ENCODE measurements around the gene MFSD11. TPM values are rescaled to one million over a fixed set of nuclear protein-coding genes. Genes with fewer than 3 reads are reported as not detected.
"Not testable (repeated sequence)": the region's sequence is repeated elsewhere in the genome, so short reads cannot be mapped to it uniquely, and the experiment has no call there.

MFSD11 gene
- total RNA-seq, 2 experiments from 2014 or later, result 24.5 to 28.2 TPM

DNA sequence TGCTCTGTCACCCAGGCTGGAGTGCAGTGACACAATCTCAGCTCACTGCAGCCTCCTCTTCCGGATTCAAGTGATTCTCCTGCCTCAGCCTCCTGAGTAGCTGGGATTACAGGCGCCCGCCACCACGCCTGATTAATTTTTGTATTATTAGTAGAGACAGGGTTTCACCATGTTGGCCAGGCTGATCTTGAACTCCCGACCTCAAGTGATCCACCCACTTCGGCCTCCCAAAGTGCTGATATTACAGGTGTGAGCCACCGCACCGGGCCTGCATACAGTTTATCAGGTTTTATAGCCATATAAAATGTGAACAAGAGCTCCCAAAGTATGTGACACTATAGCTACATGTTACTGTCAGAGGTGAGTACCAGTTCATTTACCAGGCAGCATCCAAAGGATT, 14.9 kb upstream of the MFSD11 start:
- H3K4me3 Mint-ChIP-seq, H3K27ac Mint-ChIP-seq, H3K27me3 Mint-ChIP-seq, H3K9me3 Mint-ChIP-seq, DNase-seq: not testable (repeated sequence)
- peaks cover 90% of the 10 kb centered on the region for H3K36me3 Mint-ChIP-seq (ENCODE audit: low read depth)
- POLR2A ChIA-PET, result interaction anchor here (0.6 to 1.5 kb wide), 4 partner anchors 9 to 51 kb away, joined by 3 read pairs; no protein-coding TSS in a partner anchor
- CTCF ChIA-PET, result interaction anchor here (0.5 to 0.6 kb wide), 2 partner anchors 9 to 29 kb away, joined by 3 read pairs; no protein-coding TSS in a partner anchor
- peaks cover 45% of the 10 kb centered on the region for H3K4me1 Mint-ChIP-seq

DNA sequence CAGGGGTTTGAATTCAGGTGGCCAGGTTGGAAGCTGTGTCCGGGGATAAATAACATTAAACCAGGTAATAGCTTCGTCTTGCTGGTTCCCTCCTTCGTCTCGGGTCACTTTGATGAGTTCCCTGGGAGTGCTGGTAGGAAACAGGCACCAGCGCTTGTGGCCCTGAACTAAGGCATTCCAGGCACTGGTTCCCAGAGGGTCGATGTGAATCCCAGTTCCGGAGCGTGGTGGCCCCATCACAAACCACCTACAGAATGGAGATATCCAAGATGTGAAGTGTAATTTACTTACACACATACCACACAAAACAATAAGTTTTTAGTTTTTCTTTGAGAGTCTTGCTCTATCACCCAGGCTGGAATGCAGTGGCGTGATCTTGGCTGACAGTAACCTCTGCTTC, 14.1 kb upstream of the MFSD11 start:
- peaks cover 51% of the 10 kb centered on the region for H3K4me1 Mint-ChIP-seq
- no peak for DNase-seq
- no peaks in the 10 kb centered on the region for H3K9me3 Mint-ChIP-seq
- H3K27ac Mint-ChIP-seq, result no peak overlapping the region
- CTCF ChIA-PET, result interaction anchor here (0.6 to 5.2 kb wide), 2 partner anchors 9 to 10 kb away, joined by 3 to 36 read pairs; no protein-coding TSS in a partner anchor
- H3K36me3 Mint-ChIP-seq (ENCODE audit: low read depth), result peaks cover 81% of the 10 kb centered on the region
- H3K27me3 Mint-ChIP-seq, result no peaks in the 10 kb centered on the region
- POLR2A ChIA-PET, result interaction anchor here (1.5 to 4.4 kb wide), 2 partner anchors 9 to 28 kb away, joined by 3 to 59 read pairs; no protein-coding TSS in a partner anchor
- H3K4me3 Mint-ChIP-seq, result no peak overlapping the region

DNA sequence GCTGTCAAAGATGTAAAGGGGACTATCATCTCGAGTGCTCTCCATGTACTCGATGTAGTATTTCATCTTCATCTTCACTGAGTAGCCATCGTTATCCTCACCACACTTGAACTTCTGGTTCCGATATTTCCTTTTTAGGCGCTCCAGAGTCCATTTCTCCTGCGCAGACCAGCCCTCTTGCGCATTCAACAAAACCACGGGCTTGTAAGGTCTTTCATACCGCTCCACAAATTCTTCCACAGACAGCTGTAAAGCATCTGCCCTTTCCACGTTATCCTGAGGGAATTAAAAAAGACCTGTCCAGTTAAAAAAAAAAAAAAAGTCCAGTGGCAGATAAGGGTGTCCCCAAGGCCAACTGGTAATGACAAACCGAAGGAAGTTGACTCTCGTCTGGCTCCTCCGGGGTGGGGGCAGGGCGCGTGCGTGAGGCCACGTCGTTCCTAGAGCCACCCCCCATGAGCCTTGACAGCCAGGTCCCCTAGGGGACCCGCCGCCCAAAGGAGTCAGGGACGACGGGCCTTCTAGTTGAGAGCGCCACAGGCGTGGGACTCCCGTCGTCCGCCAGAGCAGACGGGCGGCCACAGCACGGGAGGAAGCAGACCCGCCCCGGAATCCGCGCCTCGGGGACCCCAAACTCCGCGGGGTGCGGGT, 12.2 kb upstream of the MFSD11 start:
- Mint-ChIP-seq H3K27ac (peak overlapping the region; percentile 94), H3K4me1 (peaks cover 60% of the 10 kb centered on the region), H3K36me3 (ENCODE audit: low read depth) (peaks cover 76% of the 10 kb centered on the region), H3K9me3 (no peaks in the 10 kb centered on the region), H3K4me3 (peak overlapping the region; percentile 91), H3K27me3 (no peaks in the 10 kb centered on the region)
- CTCF ChIA-PET, result interaction anchor here (0.5 to 5.2 kb wide), 6 partner anchors 10 to 920 kb away, joined by 3 to 36 read pairs (median 8); partner anchors contain the start of genes MFSD11 and SRSF2
- POLR2A ChIA-PET, result interaction anchor here (0.8 to 6.0 kb wide), 11 partner anchors 11 to 363 kb away, joined by 3 to 248 read pairs (median 6); partner anchors contain the start of genes MFSD11 and SRSF2
- DNase-seq, result peak; percentile 81

DNA sequence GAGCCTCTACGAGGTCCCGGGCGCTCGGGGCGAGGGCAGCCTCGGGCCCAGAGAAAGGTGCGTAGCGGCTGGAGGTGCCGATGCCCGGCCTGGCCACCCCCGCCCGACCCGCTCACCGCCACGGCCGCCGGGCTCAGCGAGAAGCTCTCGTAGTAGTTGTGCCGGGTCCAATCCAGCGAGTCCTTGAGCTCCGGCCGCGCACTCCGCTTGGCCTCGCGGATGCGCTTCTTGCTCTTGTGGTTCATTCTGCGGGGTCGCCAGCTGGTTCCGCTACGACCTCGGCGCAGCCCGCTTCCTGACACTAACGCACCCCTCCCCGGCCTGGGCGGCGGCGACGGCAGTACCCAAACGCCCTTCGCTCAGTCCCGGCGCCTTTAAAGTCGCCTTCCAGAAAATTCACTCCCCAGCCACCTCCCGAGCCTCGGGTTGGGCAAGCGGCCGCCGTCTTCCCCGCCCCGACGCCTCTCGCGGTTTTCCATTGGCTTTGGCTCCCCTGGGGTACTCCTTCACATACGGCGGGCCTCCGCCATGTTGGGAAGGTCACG, 11.6 kb upstream of the MFSD11 start, which contains the start of gene JMJD6:
TSS of gene JMJD6 (minus strand) at position 376 of the 545 bp plus-strand sequence. CDS start at position 245, 131 bp downstream.
- H3K9me3 Mint-ChIP-seq, result no peaks in the 10 kb centered on the region
- ChIA-PET CTCF (interaction anchor here (0.5 to 5.2 kb wide), 4 partner anchors 9 to 921 kb away, joined by 4 to 36 read pairs (median 20); partner anchors contain the start of genes MFSD11 and SRSF2), POLR2A (interaction anchor here (0.8 to 6.0 kb wide), 11 partner anchors 11 to 362 kb away, joined by 3 to 248 read pairs (median 6); partner anchors contain the start of genes MFSD11 and SRSF2)
- H3K27me3 Mint-ChIP-seq, result no peaks in the 10 kb centered on the region
- peak; percentile 97 for DNase-seq
- H3K4me1 Mint-ChIP-seq, result peaks cover 58% of the 10 kb centered on the region
- peaks cover 71% of the 10 kb centered on the region for H3K36me3 Mint-ChIP-seq (ENCODE audit: low read depth)
- peak within 1 kb of the TSS; percentile 91 for H3K4me3 Mint-ChIP-seq
- peak within 1 kb of the TSS; percentile 94 for H3K27ac Mint-ChIP-seq

DNA sequence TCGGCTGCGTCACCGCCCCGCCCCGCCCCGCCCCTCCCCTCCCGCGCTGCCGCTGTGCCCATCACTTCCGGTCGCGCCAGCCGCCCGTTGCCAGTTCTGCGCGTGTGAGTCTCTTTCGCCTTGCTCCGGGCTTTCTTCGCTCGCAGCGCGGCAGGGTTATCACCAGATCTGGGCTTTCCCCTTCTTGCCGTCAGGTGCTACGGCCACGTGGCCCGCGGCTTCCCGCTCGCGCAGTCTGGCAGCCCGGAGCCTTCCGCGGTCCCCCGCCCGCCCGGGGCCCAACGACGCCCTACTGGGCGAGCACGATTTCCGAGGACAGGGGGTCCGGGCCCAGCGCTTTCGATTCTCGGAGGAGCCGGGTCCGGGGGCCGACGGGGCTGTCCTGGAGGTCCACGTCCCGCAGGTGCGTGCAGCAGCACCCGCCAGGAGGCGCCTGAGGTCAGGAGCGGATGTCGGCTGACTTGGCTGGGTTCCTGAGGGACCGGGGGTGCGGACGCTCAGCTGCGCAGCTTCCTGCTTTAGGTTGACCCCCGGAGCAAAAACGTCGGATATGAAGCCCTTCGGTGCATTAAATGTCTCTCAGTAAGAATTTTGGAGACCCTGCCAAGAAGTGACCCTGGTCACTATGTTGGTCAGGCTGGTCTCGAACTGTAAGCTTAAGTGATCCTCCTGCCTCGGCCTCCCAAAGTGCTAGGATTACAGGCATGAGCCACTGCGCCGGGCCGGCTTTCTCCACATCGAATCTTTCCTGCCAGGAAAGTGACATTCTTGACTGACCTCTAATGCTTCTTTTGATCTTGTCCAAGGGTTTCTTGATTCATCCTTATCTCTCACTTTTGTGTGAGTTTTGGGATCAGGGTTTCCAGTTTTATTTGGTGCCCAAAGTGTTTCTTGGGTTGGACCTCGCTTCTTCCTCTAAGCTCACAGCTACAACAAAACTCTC, 10.9 kb upstream of the MFSD11 start, which contains the start of gene METTL23:
TSS of gene METTL23 (plus strand) at position 64 of the 943 bp plus-strand sequence. CDS start 2,872 bp downstream, outside the sequence.
- Mint-ChIP-seq H3K9me3 (no peaks in the 10 kb centered on the region), H3K27me3 (no peaks in the 10 kb centered on the region), H3K27ac (peak within 1 kb of the TSS; percentile 94), H3K4me3 (peak within 1 kb of the TSS; percentile 91), H3K36me3 (ENCODE audit: low read depth) (peaks cover 70% of the 10 kb centered on the region), H3K4me1 (peaks cover 58% of the 10 kb centered on the region)
- peak; percentile 83 for DNase-seq
- POLR2A ChIA-PET, result interaction anchor here (0.7 to 6.0 kb wide), 22 partner anchors 10 to 362 kb away, joined by 3 to 248 read pairs (median 4); partner anchors contain the start of genes MFSD11, MGAT5B, SRSF2 and ST6GALNAC1
- CTCF ChIA-PET, result interaction anchor here (0.6 to 5.2 kb wide), 7 partner anchors 8 to 170 kb away, joined by 3 to 36 read pairs (median 8); partner anchors contain the start of genes MFSD11 and SRSF2

DNA sequence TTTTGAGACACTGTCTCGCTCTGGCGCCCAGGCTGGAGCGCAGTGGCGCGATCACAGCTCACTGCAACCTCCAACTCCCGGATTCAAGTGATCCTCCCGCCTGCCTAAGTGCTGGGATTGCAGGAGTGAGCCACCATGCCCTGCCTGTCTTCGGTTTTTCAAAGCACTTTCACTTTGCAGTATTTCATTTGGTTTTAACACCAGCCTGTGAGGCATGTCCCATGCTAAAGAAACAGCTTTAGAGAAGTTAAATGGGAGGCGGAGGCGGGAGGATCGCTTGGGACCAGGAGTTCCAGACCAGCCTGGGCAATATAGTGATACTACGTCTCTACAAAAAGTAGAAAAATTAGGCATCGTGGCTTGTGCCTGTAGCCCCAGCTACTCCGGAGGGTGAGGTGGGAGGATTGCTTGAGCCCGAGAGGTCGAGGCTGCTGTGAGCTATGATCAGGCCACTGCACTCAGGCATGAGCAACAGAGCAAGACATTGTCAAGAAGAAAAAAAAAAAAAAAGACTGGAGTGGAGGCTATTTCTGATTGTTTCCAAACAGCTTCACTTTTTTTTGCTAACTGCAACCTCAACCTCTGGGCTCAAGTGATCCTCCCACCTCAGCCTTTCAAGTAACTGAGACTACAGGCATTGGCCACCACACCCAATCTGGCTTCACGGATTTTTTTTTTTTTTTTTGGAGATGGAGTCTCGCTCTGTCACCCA, 10.0 kb upstream of the MFSD11 start:
- DNase-seq, result peak; percentile 35
- ChIA-PET CTCF (interaction anchor here (0.6 to 5.2 kb wide), 9 partner anchors 7 to 170 kb away, joined by 3 to 36 read pairs (median 4); partner anchors contain the start of genes MFSD11 and SRSF2), POLR2A (interaction anchor here (0.7 to 6.0 kb wide), 18 partner anchors 9 to 361 kb away, joined by 3 to 248 read pairs (median 4); partner anchors contain the start of genes MFSD11, MGAT5B, SRSF2 and ST6GALNAC1)
- H3K9me3 Mint-ChIP-seq, result no peaks in the 10 kb centered on the region
- H3K27ac Mint-ChIP-seq, result peak overlapping the region; percentile 94
- H3K4me3 Mint-ChIP-seq, result peak overlapping the region; percentile 91
- no peaks in the 10 kb centered on the region for H3K27me3 Mint-ChIP-seq
- H3K36me3 Mint-ChIP-seq (ENCODE audit: low read depth), result peaks cover 67% of the 10 kb centered on the region
- peaks cover 59% of the 10 kb centered on the region for H3K4me1 Mint-ChIP-seq

- H3K4me3 Mint-ChIP-seq, DNase-seq, H3K27me3 Mint-ChIP-seq, H3K9me3 Mint-ChIP-seq: not testable (repeated sequence)
- ChIA-PET POLR2A (interaction anchor here (0.9 to 2.5 kb wide), 12 partner anchors 9 to 174 kb away, joined by 3 to 11 read pairs (median 3); no protein-coding TSS in a partner anchor), CTCF (interaction anchor here (1.5 kb wide), 1 partner anchor 174 kb away, joined by 4 read pairs; no protein-coding TSS in a partner anchor)
- Mint-ChIP-seq H3K27ac (peak overlapping the region; percentile 45), H3K4me1 (peaks cover 56% of the 10 kb centered on the region), H3K36me3 (ENCODE audit: low read depth) (peaks cover 71% of the 10 kb centered on the region)
Measured at GRCh38 chr17:76731800-76732733, 5.9 kb upstream of the MFSD11 start.

- H3K9me3 Mint-ChIP-seq, result no peaks in the 10 kb centered on the region
- ChIA-PET POLR2A (interaction anchor here (1.0 to 2.6 kb wide), 9 partner anchors 10 to 175 kb away, joined by 3 to 11 read pairs (median 3); no protein-coding TSS in a partner anchor), CTCF (interaction anchor here (1.1 kb wide), 1 partner anchor 19 kb away, joined by 4 read pairs; no protein-coding TSS in a partner anchor)
- H3K4me3 Mint-ChIP-seq, result peak overlapping the region; percentile 93
- no peaks in the 10 kb centered on the region for H3K27me3 Mint-ChIP-seq
- DNase-seq, result no peak
- H3K27ac Mint-ChIP-seq, result peak overlapping the region; percentile 91
- peaks cover 56% of the 10 kb centered on the region for H3K4me1 Mint-ChIP-seq
- H3K36me3 Mint-ChIP-seq (ENCODE audit: low read depth), result peaks cover 64% of the 10 kb centered on the region
Measured at GRCh38 chr17:76732734-76733617, 4.9 kb upstream of the MFSD11 start.

- Mint-ChIP-seq H3K9me3 (no peaks in the 10 kb centered on the region), H3K4me3 (peak overlapping the region; percentile 93), H3K36me3 (ENCODE audit: low read depth) (peaks cover 64% of the 10 kb centered on the region), H3K27me3 (no peaks in the 10 kb centered on the region), H3K4me1 (peaks cover 56% of the 10 kb centered on the region), H3K27ac (peak overlapping the region; percentile 91)
- no peak for DNase-seq
- ChIA-PET CTCF (interaction anchor here (1.1 to 1.2 kb wide), 2 partner anchors 19 to 20 kb away, joined by 3 to 4 read pairs; no protein-coding TSS in a partner anchor), POLR2A (interaction anchor here (1.0 to 6.5 kb wide), 8 partner anchors 6 to 462 kb away, joined by 3 to 248 read pairs (median 6); partner anchors contain the start of genes JMJD6 and METTL23)
Measured at GRCh38 chr17:76733618-76733957, 4.3 kb upstream of the MFSD11 start.
